A673 (cell line): Measurements from ENCODE around the gene TRNAU1AP.

Source experiments
- CTCF ChIP-seq: fragments of 300-800, 200-600 bp; sonication (generic); conservative IDR thresholded peaks from 2 replicates; pipeline ENCODE4 v1.5.1; 2017; ENCODE audit warnings: low read depth, mild to moderate bottlenecking, antibody characterized with exemption, low read length, moderate library complexity, mixed read lengths
- EZH2 ChIP-seq: fragments of 200-600 bp; sonication (generic); IDR thresholded peaks from 2 replicates; pipeline ENCODE4 v1.6.1; 2017; ENCODE audit warnings: borderline replicate concordance, low read depth, mild to moderate bottlenecking, mixed read lengths, antibody characterized with exemption, low read length; ENCODE audit not compliant: poor library complexity, severe bottlenecking

GRCh38 chr1:28518745-28519341, 34.0 kb upstream of the TRNAU1AP start:
- TF ChIP-seq CTCF, result no peak
- TF ChIP-seq EZH2, result no peak
